CD4-positive, alpha-beta T cell (primary cell): ENCODE data around the gene RPL36A. TPM values are rescaled to one million over a fixed set of nuclear protein-coding genes. Genes with fewer than 3 reads are reported as not detected.

ENCODE experiments used
- ATAC-seq: fragments of 200-7000 bp; cut with Tn5 transposase; one replicate; pipeline ENCODE4 v1.10.0; 2022; ENCODE audit warnings: mild to moderate bottlenecking; ENCODE audit not compliant: poor library complexity
- CTCF ChIA-PET: fragments of 350-600 bp; sonication (Branson Sonifier 250); formaldehyde crosslinking; loops from one replicate; lab custom pipeline; 2021; ENCODE audit warnings: antibody characterized with exemption, inconsistent platforms; lab: Charles Lee
- POLR2A ChIA-PET: fragments of 350-600 bp; sonication (Branson Sonifier 250); formaldehyde crosslinking; loops from one replicate; lab custom pipeline; 2021; ENCODE audit warnings: antibody characterized with exemption, inconsistent platforms; lab: Charles Lee
- DNase-seq, 14 experiments: peaks; one replicate each; pipeline ENCODE4 v3.0.0-alpha.2; 2013 to 2020; ENCODE audit warnings: mixed read lengths in 2 of 14
- H3K27ac ChIP-seq, 2 donors: one replicate each; pipeline versions ENCODE4 v1.5.1 to v1.7.0; 2013; ENCODE audit warnings: low read length in 2 of 2, low read depth in 1 of 2, mild to moderate bottlenecking in 1 of 2
- H3K27me3 ChIP-seq, 2 experiments: 1 replicate in 1 of 2; 2 replicates in 1 of 2; pipeline versions ENCODE4 v1.6.1 to v1.7.0; 2013; ENCODE audit warnings: low read length in 2 of 2, control low read depth in 1 of 2, mild to moderate bottlenecking in 1 of 2, moderate library complexity in 1 of 2; ENCODE audit not compliant: insufficient read depth in 2 of 2, control insufficient read depth in 1 of 2
- H3K36me3 ChIP-seq: one replicate; pipeline ENCODE4 v1.6.1; 2013; ENCODE audit warnings: low read length, control low read depth; ENCODE audit not compliant: insufficient read depth
- H3K4me1 ChIP-seq: one replicate; pipeline ENCODE4 v1.6.1; 2013; ENCODE audit warnings: low read length, control low read depth; ENCODE audit not compliant: insufficient read depth
- H3K4me3 ChIP-seq: one replicate; pipeline ENCODE4 v1.5.1; 2013; ENCODE audit warnings: mild to moderate bottlenecking, low read length, moderate library complexity
- H3K9me3 ChIP-seq, 2 experiments: 1 replicate in 1 of 2; 2 replicates in 1 of 2; pipeline versions ENCODE4 v1.6.1 to v1.7.0; 2013; ENCODE audit warnings: low read length in 2 of 2, mild to moderate bottlenecking in 2 of 2, control low read depth in 1 of 2, moderate library complexity in 1 of 2; ENCODE audit not compliant: control insufficient read depth in 1 of 2, insufficient read depth in 1 of 2
- H3K27ac Mint-ChIP-seq: one replicate; pipeline ENCODE4 v1.8.0; 2020; ENCODE audit warnings: mixed read lengths
- H3K27me3 Mint-ChIP-seq: one replicate; pipeline ENCODE4 v1.8.0; 2021; ENCODE audit warnings: mixed read lengths
- H3K36me3 Mint-ChIP-seq: one replicate; pipeline ENCODE4 v1.8.0; 2021; ENCODE audit warnings: low read depth, mixed read lengths
- H3K4me1 Mint-ChIP-seq: one replicate; pipeline ENCODE4 v1.8.0; 2021; ENCODE audit warnings: low read depth, mixed read lengths
- H3K4me3 Mint-ChIP-seq: one replicate; pipeline ENCODE4 v1.8.0; 2020; ENCODE audit warnings: mild to moderate bottlenecking, mixed read lengths
- H3K9me3 Mint-ChIP-seq: one replicate; pipeline ENCODE4 v1.8.0; 2020; ENCODE audit warnings: mixed read lengths
- CTCF ChIP-seq: fragments of 200-600 bp; IDR thresholded peaks from one replicate; pipeline ENCODE4 v1.8.0; 2022; ENCODE audit warnings: antibody characterized with exemption, mild to moderate bottlenecking
- intact Hi-C, 2 experiments: fragments of 100-400 bp; cut with DNase I in 1 of 2; cut with micrococcal nuclease in 1 of 2; formaldehyde crosslinking; loops; one replicate each; pipeline versions ENCODE4 v1.15.1 to v1.9.0; 2023 to 2025; cut with DNase I, micrococcal nuclease
- polyA plus RNA-seq, 2 donors: library from polyadenylated mRNA; unstranded; fragments of 120-200 nt; gene quantifications; one replicate each; pipeline ENCODE4 v1.2.1, GENCODE V29; 2013
- total RNA-seq, 174 experiments: library from RNA in 2 of 174; stranded (reverse) in 2 of 174; gene quantifications; one replicate each; pipeline ENCODE4 v1.2.3 and lab custom pipeline; 2021 to 2026

Gene RPL36A
- total RNA-seq = 100 to 1,000 TPM; 417 to 536 TPM
- 4,057 TPM for polyA plus RNA-seq (2013, experiment 1 of 2)
- polyA plus RNA-seq (2013, experiment 2 of 2) = 3,017 TPM
- 7.7 to 76.3 (median 20.8) reads per million in 172 experiments for total RNA-seq (lab: John Stamatoyannopoulos, UW)

GRCh38 chrX:101390664-101391525, at the start of gene RPL36A:
Gene RPL36A (plus strand): TSS chrX:101391011. CDS start chrX:101391044, 33 bp downstream.
- intact Hi-C loops = loop anchor here (1.0 to 5.0 kb wide), 5 partner anchors 16 to 574 kb away; partner anchors contain the start of genes GLA (in 1 of the 2), HNRNPH2 (in 1 of the 2), TIMM8A (in 1 of the 2) and TRMT2B (in 1 of the 2)
- Mint-ChIP-seq H3K27ac (peak within 1 kb of the TSS; percentile 95), H3K36me3 (peaks cover 37% of the 10 kb centered on the region), H3K9me3 (no peaks in the 10 kb centered on the region), H3K27me3 (no peaks in the 10 kb centered on the region), H3K4me1 (peaks cover 27% of the 10 kb centered on the region), H3K4me3 (peak within 1 kb of the TSS; percentile 95)
- peak; percentile 57 to 92 (median 73) for DNase-seq
- H3K27me3 ChIP-seq = no peaks in the 10 kb centered on the region
- ATAC-seq = peak; percentile 92
- peak within 1 kb of the TSS; percentile 41 to 82 for H3K27ac ChIP-seq
- H3K36me3 ChIP-seq = peaks cover 18% of the 10 kb centered on the region
- peaks cover 15% of the 10 kb centered on the region for H3K4me1 ChIP-seq
- H3K9me3 ChIP-seq = no peaks in the 10 kb centered on the region
- ChIA-PET POLR2A (interaction anchor here (0.6 to 2.0 kb wide), 7 partner anchors 12 to 541 kb away, joined by 3 to 18 read pairs (median 6); partner anchors contain the start of genes GLA, HNRNPH2, TIMM8A and ZMAT1), CTCF (interaction anchor here (0.6 to 2.5 kb wide), 13 partner anchors 8 to 542 kb away, joined by 3 to 26 read pairs (median 5); partner anchors contain the start of gene TIMM8A)
- peak within 1 kb of the TSS; percentile 71 for H3K4me3 ChIP-seq
- peak; percentile 72 for TF ChIP-seq CTCF

- H3K4me1 ChIP-seq = peaks cover 15% of the 10 kb centered on the region
- Mint-ChIP-seq H3K27ac (peak overlapping the region; percentile 88), H3K4me3 (peak overlapping the region; percentile 92), H3K9me3 (no peaks in the 10 kb centered on the region), H3K36me3 (peaks cover 18% of the 10 kb centered on the region), H3K4me1 (peaks cover 19% of the 10 kb centered on the region), H3K27me3 (no peaks in the 10 kb centered on the region)
- peak in 3 of 14 experiments; percentile 0 to 4 (median 1) for DNase-seq
- H3K27me3 ChIP-seq = no peaks in the 10 kb centered on the region
- H3K9me3 ChIP-seq = no peaks in the 10 kb centered on the region
- H3K4me3 ChIP-seq = peak overlapping the region; percentile 86
- ChIA-PET CTCF (interaction anchor here (5.0 kb wide), 1 partner anchor 42 kb away, joined by 26 read pairs; the partner anchor contains the start of gene RPL36A), POLR2A (interaction anchor here (0.5 to 2.6 kb wide), 3 partner anchors 43 to 584 kb away, joined by 3 to 18 read pairs (median 9); partner anchors contain the start of genes RPL36A and ZMAT1)
- peak overlapping the region in 1 of 2 donors; percentile 67 for H3K27ac ChIP-seq
- ATAC-seq = no peak
- TF ChIP-seq CTCF = no peak
- intact Hi-C loops = loop anchor here (2.0 to 5.0 kb wide), 3 partner anchors 43 to 69 kb away; partner anchors contain the start of genes GLA (in 1 of the 2), HNRNPH2 (in 1 of the 2) and RPL36A (in 1 of the 2)
- no peaks in the 10 kb centered on the region for H3K36me3 ChIP-seq
Measured at GRCh38 chrX:101347859-101348451, 42.9 kb upstream of the RPL36A start.
